ENCODE measurements around the gene KIAA0586. TPM values are rescaled to one million over a fixed set of nuclear protein-coding genes. Genes with fewer than 3 reads are reported as not detected.

The KIAA0586 gene
- polyA plus RNA-seq, 1 of the 3 experiments (the other 2 are of a cell fraction), result 7.5 TPM

GRCh38 chr14:58541633-58542022 is 114.1 kb downstream of the KIAA0586 start:
- Histone ChIP-seq H3K9me2 (no peaks in the 10 kb centered on the region), H3K4me3 (ENCODE audit: low read depth in 2 of 2, low read length in 1 of 2) (no peak overlapping the region), H3K27ac (ENCODE audit: low read depth in 2 of 2, low read length in 1 of 2) (no peak overlapping the region; a peak in 1 of 4 replicates), H3K4me1 (ENCODE audit: control insufficient read depth in 1 of 2, insufficient read depth in 2 of 2, low read depth in 1 of 2, low read length in 1 of 2) (peaks cover 0 to 4% of the 10 kb centered on the region in 2 experiments; a peak in 1 of 4 replicates), H3F3A (replicated peaks; ENCODE audit: insufficient read depth) (no peaks in the 10 kb centered on the region), H3K27me3 (ENCODE audit: insufficient read depth) (no peaks in the 10 kb centered on the region), H4K20me1 (ENCODE audit: insufficient read depth) (no peaks in the 10 kb centered on the region), H3K9me3 (no peaks in the 10 kb centered on the region), H3K36me3 (replicated peaks in 1 of 2; ENCODE audit: control insufficient read depth in 1 of 2, insufficient read depth in 2 of 2, low read length in 1 of 2) (no peaks in the 10 kb centered on the region), H3K9ac (no peak overlapping the region), H3K4me2 (no peak overlapping the region), H3K79me2 (ENCODE audit: insufficient read depth) (peaks cover 3% of the 10 kb centered on the region; the same call in 1 of the 2 replicates), H2AFZ (ENCODE audit: low read depth) (no peak overlapping the region)
- DNase-seq, result no peak
- TF ChIP-seq NRF1 (IDR thresholded peaks at IDR 0.05; ENCODE audit: low read depth, low read length), result no peak
- no peak for TF ChIP-seq MAX (IDR thresholded peaks at IDR 0.05; ENCODE audit: low read depth)
- no peak for TF ChIP-seq SIN3A (IDR thresholded peaks at IDR 0.05; ENCODE audit: borderline replicate concordance, low read depth, low read length)
- TF ChIP-seq POLR2AphosphoS5 (IDR thresholded peaks at IDR 0.05; ENCODE audit: low read depth, low read length), result no peak
- TF ChIP-seq TCF12 (IDR thresholded peaks at IDR 0.05), result no peak
- no peak for TF ChIP-seq RAD21 (IDR thresholded peaks at IDR 0.05; ENCODE audit: low read length)
- no peak for TF ChIP-seq FOXJ3 (CRISPR knock-in tag; IDR thresholded peaks at IDR 0.05)
- TF ChIP-seq TEAD4 (IDR thresholded peaks at IDR 0.05; ENCODE audit: borderline replicate concordance, insufficient read depth), result no peak
- no peak for TF ChIP-seq SMC3 (IDR thresholded peaks at IDR 0.05; ENCODE audit: low read depth, low read length)
- TF ChIP-seq NFIC (IDR thresholded peaks at IDR 0.05; ENCODE audit: borderline replicate concordance), result no peak
- no peak for TF ChIP-seq FOXM1 (IDR thresholded peaks at IDR 0.05; ENCODE audit: low read depth)
- TF ChIP-seq, protein P1, sequence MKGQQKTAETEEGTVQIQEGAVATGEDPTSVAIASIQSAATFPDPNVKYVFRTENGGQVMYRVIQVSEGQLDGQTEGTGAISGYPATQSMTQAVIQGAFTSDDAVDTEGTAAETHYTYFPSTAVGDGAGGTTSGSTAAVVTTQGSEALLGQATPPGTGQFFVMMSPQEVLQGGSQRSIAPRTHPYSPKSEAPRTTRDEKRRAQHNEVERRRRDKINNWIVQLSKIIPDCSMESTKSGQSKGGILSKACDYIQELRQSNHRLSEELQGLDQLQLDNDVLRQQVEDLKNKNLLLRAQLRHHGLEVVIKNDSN (IDR thresholded peaks at IDR 0.05; ENCODE audit: borderline replicate concordance, low read depth), result no peak
- TF ChIP-seq MXI1 (IDR thresholded peaks at IDR 0.05; ENCODE audit: low read depth, low read length), result no peak
- TF ChIP-seq GATA2 (CRISPR knock-in tag; IDR thresholded peaks at IDR 0.05), result no peak
- TF ChIP-seq, protein P2, sequence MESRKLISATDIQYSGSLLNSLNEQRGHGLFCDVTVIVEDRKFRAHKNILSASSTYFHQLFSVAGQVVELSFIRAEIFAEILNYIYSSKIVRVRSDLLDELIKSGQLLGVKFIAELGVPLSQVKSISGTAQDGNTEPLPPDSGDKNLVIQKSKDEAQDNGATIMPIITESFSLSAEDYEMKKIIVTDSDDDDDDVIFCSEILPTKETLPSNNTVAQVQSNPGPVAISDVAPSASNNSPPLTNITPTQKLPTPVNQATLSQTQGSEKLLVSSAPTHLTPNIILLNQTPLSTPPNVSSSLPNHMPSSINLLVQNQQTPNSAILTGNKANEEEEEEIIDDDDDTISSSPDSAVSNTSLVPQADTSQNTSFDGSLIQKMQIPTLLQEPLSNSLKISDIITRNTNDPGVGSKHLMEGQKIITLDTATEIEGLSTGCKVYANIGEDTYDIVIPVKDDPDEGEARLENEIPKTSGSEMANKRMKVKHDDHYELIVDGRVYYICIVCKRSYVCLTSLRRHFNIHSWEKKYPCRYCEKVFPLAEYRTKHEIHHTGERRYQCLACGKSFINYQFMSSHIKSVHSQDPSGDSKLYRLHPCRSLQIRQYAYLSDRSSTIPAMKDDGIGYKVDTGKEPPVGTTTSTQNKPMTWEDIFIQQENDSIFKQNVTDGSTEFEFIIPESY (IDR thresholded peaks at IDR 0.05; ENCODE audit: borderline replicate concordance, low read depth), result no peak
- TF ChIP-seq ELF1 (IDR thresholded peaks at IDR 0.05), result no peak
- no peak for TF ChIP-seq EZH2phosphoT487 (IDR thresholded peaks at IDR 0.05; ENCODE audit: borderline replicate concordance, low read depth)
- no peak for TF ChIP-seq CHD2 (IDR thresholded peaks at IDR 0.05; ENCODE audit: low read length, partially characterized antibody)
- TF ChIP-seq MEF2A (IDR thresholded peaks at IDR 0.05; ENCODE audit: borderline replicate concordance, low read depth), result no peak
- no peak for TF ChIP-seq EP300 (IDR thresholded peaks at IDR 0.05; ENCODE audit: borderline replicate concordance in 1 of 2, low read depth in 1 of 2, low read length in 1 of 2)
- WGBS (ENCODE audit: low lambda C conversion rate), result 73% methylated on average over 2 of the region's 2 CpGs
- ChIA-PET CTCF (interaction anchor here (0.6 to 1.9 kb wide), 2 partner anchors 98 to 585 kb away, joined by 3 to 4 read pairs; no protein-coding TSS in a partner anchor), POLR2A (no interaction called here)
